Medulla oblongata (tissue), 1 donor: Measurements from ENCODE around the gene VCP.

Experiments
- DNase-seq: peaks from one replicate; pipeline ENCODE4 v3.0.0-alpha.2; 2015; ENCODE audit errors: extremely low spot score

The VCP gene

GRCh38 chr9:35014517-35014916 lies 57.9 kb downstream of the VCP start:
- no peak for DNase-seq

GRCh38 chr9:35010351-35010958 lies 62.0 kb downstream of the VCP start:
- DNase-seq: no peak
